Hypothalamus (tissue), 51 donors: ENCODE data around the gene PPP1R14C.
"Not testable (repeated sequence)": the region's sequence is repeated elsewhere in the genome, so short reads cannot be mapped to it uniquely, and the experiment has no call there.

Experiments
- DNase-seq, 51 donors: peaks; one replicate each; lab custom pipeline; 2025; lab: John Stamatoyannopoulos, UW

Gene PPP1R14C

DNA sequence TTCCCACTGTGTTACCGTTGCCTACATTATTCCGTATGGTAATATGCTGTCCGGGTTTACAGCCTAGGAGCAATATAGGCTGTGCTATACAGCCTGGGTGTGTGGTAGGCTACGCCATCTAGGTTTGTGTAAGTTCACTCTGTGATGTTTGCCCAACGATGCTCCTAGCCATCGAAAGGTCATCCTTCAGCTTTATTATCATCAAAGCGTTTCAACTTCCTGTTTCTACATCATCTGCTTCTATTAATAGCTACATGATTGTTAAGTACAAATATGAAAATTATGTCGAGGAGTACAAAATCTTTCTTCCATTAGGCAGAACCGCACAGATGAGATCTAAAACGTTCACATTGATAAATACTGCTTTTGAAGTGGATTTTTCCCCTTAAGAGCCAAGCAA lies 69.9 kb downstream of the PPP1R14C start:
- DNase-seq: no peak

DNA sequence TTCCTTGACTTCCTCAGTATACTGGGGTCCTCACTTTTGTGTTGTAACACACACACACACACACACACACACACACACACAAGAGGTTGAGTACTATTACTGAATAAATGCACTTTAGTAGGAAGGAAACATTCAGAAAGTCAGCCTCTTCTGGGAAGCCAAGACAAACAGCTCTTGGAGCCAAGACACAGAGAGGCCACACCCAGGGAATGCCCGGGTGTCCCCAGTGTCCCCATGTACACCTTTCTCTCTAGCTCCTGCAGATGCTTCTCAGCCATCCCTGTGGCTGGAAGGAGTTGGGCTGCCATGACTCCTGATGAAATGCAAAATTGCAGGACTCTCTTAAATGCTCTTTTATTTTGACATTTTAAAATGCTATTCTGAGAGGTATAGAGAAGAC lies 70.5 kb downstream of the PPP1R14C start:
- no peak for DNase-seq

DNA sequence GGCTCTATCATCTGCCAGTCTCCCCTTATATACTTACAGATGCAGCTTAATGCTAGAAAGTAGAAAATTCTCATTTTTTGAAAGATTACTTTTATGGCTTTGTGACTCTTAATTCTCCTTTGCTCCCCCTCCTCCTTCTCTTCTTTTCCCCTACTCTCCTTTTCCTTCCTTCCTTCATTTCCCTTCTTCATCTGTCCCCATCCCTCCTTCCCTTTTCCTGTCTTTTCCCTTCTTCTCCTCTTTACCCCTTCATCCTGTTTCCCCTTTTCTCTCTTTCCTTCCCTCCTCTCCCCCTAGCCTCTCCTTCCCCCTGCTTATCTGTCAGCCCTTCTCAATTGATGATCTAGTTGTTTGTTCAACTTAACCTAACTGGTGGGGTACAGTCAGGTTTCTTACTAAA lies 71.5 kb downstream of the PPP1R14C start:
- DNase-seq: no peak

DNA sequence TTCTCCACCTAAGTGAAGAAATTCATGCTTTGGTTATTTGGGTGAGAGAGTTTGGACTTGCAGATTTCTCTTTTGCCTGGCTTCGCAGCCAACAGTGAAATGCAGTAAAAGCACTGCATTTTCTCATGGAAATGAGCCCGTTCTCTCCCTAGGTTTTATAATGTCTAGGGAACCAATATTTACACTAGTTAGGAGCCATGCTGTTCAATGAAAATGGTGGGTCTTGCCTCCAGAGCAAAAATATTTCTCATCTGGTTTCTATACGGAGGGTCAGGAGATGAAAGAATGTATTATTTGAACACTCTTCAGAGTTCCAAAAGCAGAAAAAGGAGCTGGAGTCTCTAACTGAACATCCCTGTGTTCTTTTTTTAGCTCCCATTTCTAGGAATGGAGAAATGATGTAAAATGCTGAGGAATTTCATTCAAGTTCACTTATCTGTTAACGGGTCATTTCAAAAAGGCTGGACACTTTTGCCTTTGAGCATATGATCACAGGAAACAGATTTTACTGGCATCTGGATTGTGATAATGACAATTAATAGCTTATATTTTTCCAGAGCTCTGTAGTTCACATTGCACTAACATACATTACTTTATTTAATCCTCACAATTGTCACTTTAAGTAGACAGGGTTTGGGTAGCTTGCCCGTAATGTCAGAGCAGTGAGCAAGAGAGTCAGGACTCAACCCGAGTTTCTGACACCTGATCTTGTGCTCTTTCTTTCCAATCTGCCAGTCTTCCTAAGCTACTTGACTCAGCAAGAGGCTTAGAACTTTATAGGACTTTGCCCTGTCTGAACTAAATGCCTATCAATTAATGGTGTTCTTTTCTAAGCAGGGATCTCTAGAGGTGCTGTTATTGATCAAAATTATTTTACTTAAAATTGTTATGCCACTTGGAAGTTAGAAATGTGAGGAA lies 78.0 kb downstream of the PPP1R14C start:
- DNase-seq: no peak

DNA sequence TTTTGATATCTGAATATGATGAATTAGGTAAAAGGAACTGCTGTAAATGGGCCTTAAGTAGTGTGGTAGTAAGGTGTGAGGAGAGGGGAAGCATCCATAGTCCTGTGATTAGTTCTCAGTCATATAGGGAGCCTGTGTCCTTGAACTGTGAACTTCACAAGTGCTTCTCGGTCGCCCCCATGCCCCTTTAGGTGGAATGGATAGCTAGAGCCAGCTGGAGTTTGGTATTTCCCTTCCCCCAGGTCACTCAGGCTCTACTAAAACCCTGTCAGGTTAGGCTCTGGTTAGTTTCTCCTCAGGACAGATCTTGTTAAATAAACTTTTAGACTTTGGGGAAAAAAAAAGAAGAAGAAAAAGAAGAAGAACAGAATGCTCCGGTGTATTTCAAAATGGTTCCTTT lies 82.0 kb downstream of the PPP1R14C start:
- no peak for DNase-seq

DNA sequence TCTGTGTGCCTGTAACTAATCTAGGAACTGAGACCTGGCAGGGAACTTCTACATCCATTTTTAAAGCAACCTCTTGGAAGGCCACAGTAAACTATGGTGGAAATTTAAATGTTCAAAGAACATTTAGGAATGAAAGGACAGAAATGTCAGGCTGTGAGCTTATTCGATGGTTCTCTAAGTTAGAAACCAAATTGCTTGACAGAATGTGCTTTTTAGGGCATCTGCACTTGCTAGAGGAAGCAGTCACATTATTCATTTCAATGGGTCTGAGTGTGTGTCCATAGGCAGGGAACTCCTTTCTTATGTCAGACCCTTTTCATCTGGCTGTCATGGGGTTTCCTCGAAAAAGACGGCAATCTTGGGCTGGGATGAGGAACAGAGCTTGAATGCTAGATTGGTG lies 84.4 kb downstream of the PPP1R14C start:
- DNase-seq: no peak

DNA sequence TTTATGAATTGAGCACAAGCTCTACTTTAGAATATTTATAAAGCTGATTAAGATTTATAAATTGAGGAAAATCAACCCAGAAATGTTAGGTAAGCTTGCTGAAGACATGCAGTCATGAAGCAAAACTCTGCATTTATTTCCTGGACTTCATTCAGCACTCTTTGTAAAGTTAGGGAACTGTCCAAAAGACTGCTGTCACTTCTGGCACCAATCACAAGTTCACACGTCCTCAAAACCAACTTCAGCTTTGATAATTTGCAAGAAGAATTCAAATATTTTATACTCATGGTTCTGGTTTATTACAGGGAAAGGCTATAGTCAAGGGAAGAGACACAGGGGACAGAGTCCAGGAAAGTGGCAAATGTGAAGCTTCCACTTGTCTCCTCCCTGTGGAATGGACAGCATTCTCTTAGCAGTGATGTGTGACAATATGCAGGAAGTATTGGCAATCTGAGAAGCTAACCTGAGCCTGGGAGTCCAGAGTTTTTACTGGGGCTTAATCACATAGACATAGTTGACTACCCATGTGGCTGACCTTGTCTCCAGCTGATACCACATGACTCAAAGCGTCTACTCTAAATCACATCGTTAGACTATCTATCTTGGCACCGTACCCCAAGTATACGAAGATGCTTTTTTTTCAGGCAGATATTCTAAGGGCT lies 85.4 kb downstream of the PPP1R14C start:
- no peak for DNase-seq

DNA sequence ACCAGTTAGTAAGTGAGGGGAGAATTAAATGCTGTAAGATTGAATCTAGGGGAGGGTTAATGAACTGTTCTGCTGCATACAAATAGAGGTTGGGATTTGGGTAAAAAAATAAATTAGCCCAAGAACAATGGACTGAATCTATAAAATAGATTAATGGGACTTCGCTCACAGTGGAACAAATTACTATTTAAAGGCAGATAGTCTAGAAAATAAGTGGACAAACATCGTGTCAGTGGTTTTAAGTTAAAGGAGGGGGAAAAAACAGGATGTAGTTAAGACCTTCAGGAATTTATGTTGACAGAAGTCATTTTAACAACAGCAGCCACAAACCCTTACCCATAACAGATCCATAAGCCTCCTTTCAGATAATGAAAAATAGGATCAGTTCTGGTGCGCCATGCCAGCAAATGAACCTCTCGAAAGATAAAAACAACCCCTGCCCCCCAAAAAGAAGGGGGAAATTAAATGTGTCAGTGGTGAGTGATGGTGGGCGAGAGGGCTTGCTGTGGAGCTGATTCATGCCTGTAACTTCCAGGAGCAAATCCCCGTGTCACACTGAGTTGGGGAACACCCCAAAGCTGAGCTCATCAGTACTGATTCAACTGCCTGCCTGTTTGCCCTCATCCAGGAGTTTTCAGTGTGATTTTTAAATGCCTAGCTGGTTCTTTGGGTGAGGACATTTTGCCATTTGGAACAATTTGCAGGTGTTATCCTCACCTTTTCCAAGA lies 86.8 kb downstream of the PPP1R14C start:
- peak in 1 of 51 donors; percentile 62 for DNase-seq

DNA sequence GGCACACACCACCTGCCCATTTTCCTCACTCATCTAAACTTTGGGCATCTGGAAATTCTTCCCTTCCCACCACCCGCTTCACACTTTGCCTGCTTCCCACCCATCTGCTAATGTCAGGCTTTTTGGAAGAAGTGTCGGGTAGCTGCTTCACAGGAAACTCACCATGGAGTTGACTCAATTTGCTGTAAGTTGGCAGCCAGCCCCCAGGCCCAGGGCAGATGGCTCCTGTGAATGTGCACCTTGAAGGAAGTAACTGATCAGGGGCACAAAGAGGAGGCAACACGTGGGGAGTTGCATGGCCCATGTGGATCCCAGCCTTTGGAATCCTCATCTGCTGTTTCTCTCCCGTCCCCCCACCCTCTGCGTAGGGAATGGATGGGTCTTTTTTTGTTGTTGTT lies 87.3 kb downstream of the PPP1R14C start:
- peak in 1 of 51 donors; percentile 62 for DNase-seq

DNA sequence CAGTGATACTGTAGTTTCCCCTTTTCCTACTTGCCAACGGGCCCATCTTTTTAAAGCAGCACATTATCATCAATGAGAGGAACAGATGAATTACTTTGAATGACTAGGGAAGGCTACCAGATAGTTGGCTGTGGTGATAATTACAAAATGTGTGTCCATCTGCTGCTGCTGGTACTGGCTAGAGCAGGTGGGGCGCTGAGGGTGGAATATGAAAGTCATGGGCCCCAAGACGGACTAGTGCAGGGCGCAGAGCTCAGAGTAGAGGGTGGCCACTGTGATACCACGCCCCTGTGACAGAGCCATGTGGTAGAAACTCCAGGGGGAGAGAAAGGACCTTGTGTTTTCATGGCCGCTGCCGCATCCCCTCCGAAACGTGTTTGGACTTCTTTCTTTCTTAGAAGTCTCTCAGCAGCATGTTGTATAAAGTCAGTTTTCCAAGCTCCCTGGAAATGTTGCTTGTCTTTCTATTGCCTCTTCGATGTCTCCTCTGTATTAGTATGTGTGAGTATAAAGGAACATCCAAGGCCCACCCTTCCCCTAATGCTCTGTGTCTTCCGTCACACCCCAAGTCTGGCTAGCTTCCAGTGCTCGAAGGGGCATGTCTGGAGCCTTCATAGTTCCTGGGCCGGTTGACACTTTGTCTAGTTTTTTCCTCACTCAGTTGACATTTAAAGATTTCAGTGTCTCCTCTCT lies 88.1 kb downstream of the PPP1R14C start:
- no peak for DNase-seq

DNA sequence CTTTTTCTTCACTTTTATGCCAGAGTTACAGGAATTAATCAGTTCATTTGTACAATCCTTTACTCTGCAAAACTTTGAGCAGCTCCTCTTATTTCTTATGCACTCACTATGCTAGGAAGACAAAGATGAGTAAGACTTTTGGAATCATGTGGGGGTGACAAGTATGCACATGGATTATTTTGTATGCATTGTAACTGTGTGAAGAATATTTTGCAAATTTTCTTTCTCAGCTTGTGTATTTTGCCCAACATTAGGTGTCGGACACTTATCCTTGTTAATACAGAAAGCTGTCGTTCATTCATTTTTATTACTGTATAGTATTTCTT lies 88.6 kb downstream of the PPP1R14C start:
- no peak for DNase-seq

DNA sequence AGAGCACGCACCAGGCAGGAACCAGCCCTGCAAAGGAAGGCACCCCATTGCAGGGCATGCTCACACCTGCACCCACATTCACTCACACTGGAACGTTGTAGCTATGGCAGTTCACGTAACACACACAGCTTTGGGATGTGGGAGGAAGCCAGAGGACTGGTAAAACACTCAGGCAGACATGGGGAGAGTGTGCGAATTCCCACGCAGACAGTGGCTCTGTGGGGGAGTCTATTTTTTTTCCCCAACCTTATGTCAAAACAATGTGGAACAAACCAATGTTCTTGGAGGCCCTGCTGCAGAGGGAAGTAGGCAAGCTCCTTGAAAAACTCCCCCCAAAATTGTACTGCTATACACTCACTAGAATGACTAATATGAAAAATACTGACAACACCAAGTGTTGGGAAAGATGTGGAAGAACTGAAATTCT lies 91.0 kb downstream of the PPP1R14C start:
- peak in 2 of 51 donors; percentile 6 to 18 for DNase-seq

DNA sequence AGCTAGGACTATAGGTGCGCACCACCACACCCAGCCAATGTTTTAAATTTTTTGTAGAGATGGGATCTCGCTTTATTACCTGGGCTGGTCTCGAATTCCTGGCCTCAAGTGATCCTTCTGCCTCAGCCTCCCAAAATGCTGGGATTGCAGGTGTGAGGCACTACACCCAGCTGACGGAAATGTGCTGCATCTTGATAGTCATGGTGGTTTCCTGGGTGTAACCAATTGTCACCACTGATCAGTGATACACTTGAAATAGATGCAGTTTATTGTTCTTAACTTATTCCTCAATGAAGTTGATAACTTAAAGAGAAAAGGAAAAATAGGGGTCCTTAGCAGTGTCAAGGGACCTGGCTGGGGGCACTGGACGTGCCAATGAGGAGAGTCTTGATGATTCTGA lies 92.4 kb downstream of the PPP1R14C start:
- DNase-seq: no peak

DNA sequence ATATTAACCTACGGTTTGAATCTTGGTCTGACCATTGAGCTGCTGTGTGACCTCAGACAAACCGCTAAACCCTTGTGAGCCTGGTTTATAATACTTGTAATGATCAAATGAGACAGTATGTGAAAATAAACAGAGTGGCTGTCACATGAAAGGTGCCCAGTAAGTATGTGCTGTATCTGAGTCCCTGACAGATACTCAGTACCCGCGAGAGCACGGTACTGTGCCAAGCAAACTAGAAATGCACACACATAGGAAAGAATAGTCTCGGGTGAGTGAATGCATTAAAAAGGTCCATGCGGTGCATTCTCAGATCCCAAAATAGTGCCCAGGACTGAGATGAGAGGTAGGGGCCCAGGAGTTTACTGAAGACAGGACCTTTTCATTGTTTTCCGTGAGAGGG lies 93.3 kb downstream of the PPP1R14C start:
- no peak for DNase-seq

DNA sequence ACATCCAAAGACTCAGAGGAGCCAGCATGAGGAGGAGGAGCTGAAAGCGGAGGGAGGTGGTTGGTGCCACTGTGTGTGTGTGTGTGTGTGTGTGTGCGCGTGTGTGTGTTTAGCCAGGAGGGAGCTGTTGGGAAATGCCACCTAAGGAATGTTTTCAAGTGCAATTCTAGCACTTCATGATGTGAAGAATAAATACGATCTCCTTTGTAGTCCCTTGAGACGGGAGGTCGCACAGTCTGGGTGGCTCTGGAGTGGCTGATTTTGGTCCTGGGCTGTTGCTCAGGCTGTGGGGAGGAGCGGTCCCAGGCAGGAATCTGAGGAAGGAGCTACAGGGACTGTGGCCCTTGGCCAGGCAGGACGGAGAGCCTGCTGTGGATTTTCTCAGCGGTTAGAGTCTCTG lies 93.7 kb downstream of the PPP1R14C start:
- no peak for DNase-seq

DNA sequence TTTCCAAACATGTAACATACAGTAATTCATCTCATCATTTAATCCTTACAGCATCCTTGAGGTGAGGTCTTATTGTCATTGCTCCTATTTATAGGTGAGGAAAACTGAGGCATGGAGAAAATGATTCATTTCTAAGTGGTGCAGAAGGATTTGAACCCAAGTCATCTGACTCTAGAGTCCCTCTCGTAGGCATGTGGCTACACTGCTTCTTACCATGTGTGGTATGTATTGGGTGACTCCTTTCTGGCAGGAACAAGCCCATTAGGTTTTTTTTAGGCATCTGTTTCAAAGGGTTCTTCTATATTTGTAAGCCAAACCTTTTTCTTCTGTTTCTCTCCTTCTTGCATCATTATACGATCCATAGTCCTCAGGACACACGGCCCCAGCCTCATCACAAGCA lies 94.8 kb downstream of the PPP1R14C start:
- DNase-seq: no peak

DNA sequence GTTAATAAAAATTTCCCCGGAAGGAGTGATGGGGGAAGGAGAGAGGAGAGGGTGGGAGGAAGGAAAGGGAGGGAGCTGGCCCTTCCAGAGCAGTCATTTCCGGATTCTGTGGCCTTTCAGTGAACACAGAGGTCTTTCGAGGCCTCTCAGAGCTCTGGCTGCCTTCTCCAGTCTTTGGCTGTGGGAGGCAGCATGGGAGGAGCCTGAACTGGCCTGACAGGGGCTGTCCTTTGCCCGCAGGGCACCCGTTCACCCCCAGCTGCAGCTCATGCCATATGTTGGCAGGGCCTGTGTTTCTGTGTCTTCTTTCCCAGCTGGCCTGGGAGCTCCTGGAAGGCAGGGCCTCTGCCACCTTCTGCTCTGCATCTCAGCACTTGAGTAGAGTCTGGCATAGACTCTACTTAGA lies 95.5 kb downstream of the PPP1R14C start:
- DNase-seq: peak in 5 of 51 donors; percentile 1 to 34 (median 9)

DNA sequence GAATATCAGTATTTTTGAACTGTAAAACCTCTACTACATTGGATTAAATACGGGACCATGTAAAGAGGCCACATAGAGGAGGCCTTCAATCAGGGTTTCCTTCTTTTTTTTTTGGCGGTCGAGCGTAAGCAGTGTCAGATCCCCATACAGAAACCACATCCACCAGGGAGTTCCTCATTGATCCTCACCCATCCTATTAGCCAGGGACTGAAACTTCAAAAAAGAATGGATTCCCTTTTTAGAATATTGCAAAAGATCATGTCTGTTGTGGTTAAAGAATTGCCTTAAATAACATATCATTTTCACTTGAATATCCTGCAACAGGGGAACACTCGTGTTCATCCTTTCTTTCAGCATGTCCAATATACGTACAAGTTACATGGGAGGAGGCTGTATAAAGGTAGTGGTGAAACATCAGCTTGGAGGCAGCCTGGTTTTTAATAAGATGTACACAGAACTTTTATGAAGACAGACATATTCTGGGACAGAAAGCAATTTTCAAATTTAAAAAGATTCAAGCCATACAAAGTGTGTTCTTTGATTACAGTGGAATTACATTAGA lies 96.1 kb downstream of the PPP1R14C start:
- DNase-seq: no peak

DNA sequence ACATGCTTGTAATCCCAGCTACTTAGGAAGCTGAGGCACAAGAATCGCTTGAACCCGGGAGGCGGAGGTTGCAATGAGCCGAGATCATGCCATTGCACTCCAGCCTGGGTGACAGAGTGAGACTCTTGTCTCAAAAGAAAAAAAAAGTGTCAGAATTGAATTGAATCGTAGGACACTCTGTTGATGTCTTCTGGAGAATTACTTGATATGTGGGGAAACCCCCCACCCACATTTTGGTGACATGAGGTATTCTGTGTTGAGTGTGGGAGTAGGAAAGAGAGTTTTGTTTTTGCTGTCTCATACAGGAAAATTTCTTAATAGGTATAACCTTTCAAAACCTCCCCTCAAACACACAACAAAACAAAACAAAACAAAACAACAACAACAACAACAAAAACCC lies 98.9 kb downstream of the PPP1R14C start:
- DNase-seq: not testable (repeated sequence)

DNA sequence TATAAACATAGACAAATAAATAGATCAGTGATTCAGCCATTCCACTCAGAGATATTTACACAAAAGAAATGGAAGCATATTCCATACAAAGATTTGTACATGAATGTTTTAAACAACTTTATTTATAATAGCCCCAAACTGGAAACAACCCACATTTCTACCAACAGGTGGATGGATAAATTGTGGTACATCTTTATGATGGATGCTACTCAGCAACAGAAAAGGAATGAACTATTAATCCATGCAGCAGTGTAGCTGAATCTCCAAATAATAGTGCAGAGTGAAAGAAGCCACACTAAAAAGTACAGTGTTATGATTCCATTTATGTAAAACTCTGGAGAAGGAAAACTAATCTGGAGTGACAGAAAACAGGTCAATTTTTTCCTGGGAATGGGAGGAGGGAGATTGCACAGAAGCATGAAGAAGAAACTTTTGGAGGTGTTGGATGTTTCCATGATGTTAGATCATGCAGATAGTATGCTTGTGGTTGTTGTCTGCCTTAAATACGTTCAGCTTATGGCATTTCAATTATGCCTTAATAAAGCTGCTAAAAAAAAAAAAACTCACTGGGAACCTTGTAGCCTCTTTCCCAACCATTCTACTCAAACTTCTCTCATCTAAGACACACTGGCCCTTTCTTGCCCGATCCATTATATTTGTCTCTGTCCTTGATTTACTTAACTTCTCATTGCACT lies 100.9 kb downstream of the PPP1R14C start:
- DNase-seq: no peak
